AG04449 (cell line): ENCODE data around the gene SYP.

ENCODE experiments used
- CTCF ChIA-PET: fragments of 350-600 bp; formaldehyde crosslinking; extraction: SDS; loops from one replicate; lab custom pipeline; 2021; ENCODE audit warnings: antibody characterized with exemption; lab: Yijun Ruan, JAX
- POLR2A ChIA-PET: fragments of 400-600, 350-600 bp; formaldehyde crosslinking; extraction: SDS; loops from one replicate; lab custom pipeline; 2020; ENCODE audit warnings: antibody characterized with exemption, inconsistent platforms; lab: Yijun Ruan, JAX
- DNase-seq: peaks from one replicate; pipeline ENCODE4 v3.0.0-alpha.2; 2010; ENCODE audit warnings: low read depth, low spot score
- H3K4me3 ChIP-seq: 2 replicates; pipeline ENCODE4 v1.5.1; 2011; ENCODE audit warnings: low read depth, mild to moderate bottlenecking, control low read depth, low read length
- CTCF ChIP-seq: IDR thresholded peaks from one replicate; pipeline ENCODE4 v1.5.1; 2011; ENCODE audit warnings: mild to moderate bottlenecking, moderate library complexity, low read length, control low read depth, inconsistent platforms; ENCODE audit not compliant: insufficient read depth; ENCODE audit errors: missing control alignments

The SYP gene

GRCh38 chrX:49190821-49191573, 9.0 kb downstream of the SYP start:
- ChIA-PET POLR2A (interaction anchor here (0.5 to 1.2 kb wide), 5 partner anchors 27 to 544 kb away, joined by 3 to 4 read pairs (median 3); partner anchors contain the start of genes CCDC22 and PPP1R3F), CTCF (interaction anchor here (0.7 to 1.1 kb wide), 3 partner anchors 9 to 35 kb away, joined by 3 read pairs; partner anchors contain the start of gene SYP)
- DNase-seq = peak; percentile 99
- peak overlapping the region; percentile 71 for H3K4me3 ChIP-seq
- no peak for TF ChIP-seq CTCF

- no peak overlapping the region for H3K4me3 ChIP-seq
- CTCF ChIA-PET = no interaction called here
- no peak for TF ChIP-seq CTCF
- POLR2A ChIA-PET = interaction anchor here (0.7 kb wide), 1 partner anchor 49 kb away, joined by 3 read pairs; no protein-coding TSS in a partner anchor
- no peak for DNase-seq
Measured at GRCh38 chrX:49189606-49190005, 10.4 kb downstream of the SYP start.

DNA sequence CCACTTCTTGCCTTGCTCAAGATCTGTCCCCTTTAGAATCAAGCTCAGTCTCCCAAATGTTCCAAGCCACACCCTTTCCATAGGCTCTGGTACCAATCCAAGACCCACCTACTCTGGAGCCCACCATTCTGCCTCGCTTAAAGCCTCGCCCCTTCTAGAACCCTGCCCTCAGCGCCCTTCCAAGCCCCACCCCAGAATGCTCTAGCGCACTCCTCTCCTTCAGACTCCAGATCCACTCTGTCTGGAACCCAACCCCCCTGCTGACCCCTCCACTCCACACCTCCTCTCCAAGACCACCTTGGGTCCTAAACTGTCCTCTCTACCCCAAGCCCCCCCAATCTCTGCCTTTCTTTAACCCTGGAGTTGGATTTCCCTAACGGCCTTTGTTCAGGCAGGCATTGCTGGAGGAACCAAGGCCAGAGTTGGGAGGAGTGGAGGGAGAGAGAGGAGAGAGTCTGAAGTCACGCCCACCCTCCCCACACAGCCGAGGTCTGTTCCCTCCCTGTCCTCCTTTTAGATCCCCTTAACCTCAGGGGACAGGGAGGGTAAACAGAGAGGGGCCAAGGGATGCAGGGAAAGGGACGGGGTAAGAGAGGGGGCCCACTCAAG, 11.4 kb downstream of the SYP start:
- ChIA-PET CTCF (no interaction called here), POLR2A (no interaction called here)
- no peak for TF ChIP-seq CTCF
- H3K4me3 ChIP-seq = no peak overlapping the region
- DNase-seq = no peak

DNA sequence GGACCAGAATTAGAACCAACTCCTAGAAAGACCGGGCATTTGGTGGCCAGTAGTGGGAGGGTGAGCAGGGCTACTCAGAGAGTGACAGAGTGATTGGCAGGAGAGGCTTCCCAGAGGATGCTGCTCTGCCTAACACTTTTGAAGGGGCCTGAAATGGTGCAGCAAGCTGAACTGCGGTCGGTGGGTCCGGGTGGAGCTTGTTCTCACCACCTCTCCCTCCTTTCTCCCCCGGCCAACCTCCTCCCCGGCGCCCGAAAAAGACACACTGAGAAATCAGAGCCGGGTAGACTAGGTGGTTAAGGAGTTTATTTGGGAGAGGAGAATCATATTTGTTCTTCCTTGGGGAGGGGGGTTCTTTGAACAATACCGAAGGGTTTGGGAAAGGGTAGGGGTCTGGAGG, 12.5 kb downstream of the SYP start:
- TF ChIP-seq CTCF = no peak
- ChIA-PET CTCF (no interaction called here), POLR2A (no interaction called here)
- no peak for DNase-seq
- H3K4me3 ChIP-seq = no peak overlapping the region

- POLR2A ChIA-PET = no interaction called here
- TF ChIP-seq CTCF = no peak
- H3K4me3 ChIP-seq = no peak overlapping the region
- DNase-seq = no peak
- CTCF ChIA-PET = no interaction called here
Measured at GRCh38 chrX:49187028-49187394, 13.0 kb downstream of the SYP start.
